ENCODE data around the gene GRIA4.
"Not testable (repeated sequence)": the region's sequence is repeated elsewhere in the genome, so short reads cannot be mapped to it uniquely, and the experiment has no call there.

GRIA4 gene

DNA sequence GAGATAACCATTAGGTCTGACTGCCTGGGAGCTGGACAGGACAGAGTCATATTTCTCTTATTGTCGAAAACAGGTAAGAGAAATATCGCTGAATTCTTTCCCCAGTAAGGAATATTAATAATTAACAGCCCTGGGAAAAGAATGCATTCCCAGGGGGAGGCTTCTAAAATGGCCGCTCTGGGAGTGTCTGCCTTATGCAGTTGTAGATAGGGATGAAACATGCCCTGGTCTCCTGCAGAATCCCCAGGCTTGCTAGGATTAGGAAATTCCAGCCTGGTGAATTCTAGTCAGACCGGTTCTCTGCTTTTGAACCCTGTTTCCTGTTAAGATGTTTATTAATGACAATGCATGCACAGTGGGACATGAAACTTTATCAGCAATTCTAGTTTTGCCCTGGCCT lies 393.2 kb downstream of the GRIA4 start:
- not testable (repeated sequence) for DNase-seq (ENCODE audit: low spot score)

- no peak for DNase-seq (ENCODE audit: low spot score)
These were observed 401.6 kb downstream of the GRIA4 start for GRCh38 chr11:106011481-106011880.

- no peak for DNase-seq (ENCODE audit: low spot score)
These were observed 402.9 kb downstream of the GRIA4 start for GRCh38 chr11:106012744-106013143.

DNA sequence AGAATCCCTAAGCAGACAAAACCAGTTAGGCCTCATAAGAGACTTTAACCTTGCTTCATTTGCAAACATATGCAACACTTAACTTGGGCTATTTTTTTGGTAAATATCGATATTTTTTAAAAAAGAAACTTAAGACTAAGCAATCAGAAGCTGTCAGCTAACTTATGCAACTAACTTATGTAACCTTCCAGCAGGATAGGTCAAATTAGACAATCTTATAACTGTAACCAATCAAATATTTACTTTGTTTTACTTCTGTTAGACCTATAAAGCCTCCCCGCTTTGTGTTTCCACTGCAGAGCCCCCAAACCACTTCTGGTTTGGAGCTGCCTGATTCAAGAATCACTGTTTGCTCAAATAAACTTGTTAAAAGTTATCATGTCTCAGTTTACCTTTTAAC lies 404.2 kb downstream of the GRIA4 start:
- no peak for DNase-seq (ENCODE audit: low spot score)

- DNase-seq (ENCODE audit: low spot score) = no peak
These were observed 404.7 kb downstream of the GRIA4 start for GRCh38 chr11:106014620-106015019.

GRCh38 chr11:106015066-106015465 lies 405.2 kb downstream of the GRIA4 start:
- no peak for DNase-seq (ENCODE audit: low spot score)

DNA sequence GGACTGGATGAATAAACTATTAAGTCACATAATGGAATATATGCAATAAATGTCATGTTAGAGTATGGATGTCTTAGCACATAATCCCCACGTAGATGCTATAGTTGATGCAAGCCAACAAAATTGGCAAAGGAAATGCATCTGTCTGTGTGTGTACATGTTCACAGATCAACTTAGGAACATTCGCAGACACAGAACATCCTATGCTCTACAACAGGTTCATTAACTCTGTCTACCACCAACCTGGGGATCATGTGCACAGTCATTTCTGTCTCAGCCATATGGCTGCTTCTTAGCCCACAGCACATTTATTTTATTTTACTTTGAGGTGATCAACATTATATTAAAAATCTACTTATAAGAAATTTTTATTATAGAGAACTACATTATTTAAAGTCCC lies 407.2 kb downstream of the GRIA4 start:
- DNase-seq (ENCODE audit: low spot score) = no peak

GRCh38 chr11:106021181-106021966 lies 411.5 kb downstream of the GRIA4 start:
- no peak for DNase-seq (ENCODE audit: low spot score)

DNA sequence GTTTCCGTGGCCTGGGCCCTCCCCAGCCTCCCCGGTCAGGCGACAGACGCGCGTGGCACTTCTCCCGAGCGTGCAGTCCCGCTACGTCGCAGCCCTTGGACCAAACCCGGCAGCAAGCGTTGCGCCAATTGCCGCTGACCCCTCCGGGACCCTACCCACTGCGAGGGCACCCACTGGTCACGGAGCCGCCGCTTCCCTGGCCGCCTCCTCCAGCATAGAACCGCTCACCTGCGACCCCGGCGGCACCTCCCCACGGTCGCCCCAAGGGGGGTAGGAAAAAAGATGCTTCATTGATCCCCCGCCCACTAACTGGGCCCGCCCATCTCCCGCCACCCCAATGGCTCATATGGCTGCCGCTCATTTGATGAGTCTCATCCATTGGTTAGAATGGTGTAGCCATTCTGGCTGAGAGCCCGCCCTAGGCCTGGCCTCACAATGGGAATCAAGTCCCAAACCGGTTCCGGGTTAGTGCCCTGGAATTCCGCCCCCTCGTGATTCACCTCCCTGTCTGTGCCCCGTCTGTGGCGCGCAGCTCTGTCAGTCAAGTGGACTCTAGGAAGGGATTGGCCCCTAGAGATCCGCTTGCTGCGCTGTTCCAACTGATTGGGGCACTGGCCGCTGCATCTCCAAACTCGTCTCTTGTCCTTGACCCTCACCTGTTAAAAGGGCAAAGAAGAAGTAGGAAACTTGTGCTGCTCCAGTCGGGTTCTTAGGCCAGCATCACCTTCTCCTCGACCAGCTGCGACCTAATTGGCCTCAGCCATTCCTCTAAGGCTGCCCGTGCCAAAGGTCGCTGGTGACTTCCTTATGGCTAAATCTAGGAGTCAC lies 412.3 kb downstream of the GRIA4 start, which contains the start of gene MSANTD4:
MSANTD4 (minus strand) TSS at position 274 of the 828 bp plus-strand sequence. CDS start 11,323 bp downstream, outside the sequence.
- peak; percentile 94 for DNase-seq (ENCODE audit: low spot score)

DNA sequence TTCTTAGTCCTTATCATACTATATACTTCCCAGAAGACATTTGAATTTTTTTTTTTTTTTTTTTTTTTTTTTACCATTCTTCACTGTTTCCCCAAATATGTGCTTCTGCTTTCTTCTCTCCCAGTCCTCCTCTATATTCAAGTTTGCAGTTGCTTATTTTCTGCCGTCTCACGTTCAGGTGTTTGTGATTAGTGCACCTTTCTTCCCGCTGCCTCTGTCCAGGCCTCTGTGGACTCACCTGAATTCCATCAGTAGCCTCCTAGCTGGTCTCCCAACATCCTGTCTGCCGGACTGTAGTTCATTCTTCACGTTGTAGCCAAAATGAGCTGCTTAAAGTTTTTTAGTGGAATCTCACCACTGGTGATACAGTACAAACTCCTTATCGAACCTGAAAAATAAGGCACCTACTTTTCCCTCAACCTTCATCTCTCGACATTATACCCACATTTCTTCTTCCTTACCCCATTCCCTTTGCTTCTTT lies 413.0 kb downstream of the GRIA4 start:
- DNase-seq (ENCODE audit: low spot score) = no peak

DNA sequence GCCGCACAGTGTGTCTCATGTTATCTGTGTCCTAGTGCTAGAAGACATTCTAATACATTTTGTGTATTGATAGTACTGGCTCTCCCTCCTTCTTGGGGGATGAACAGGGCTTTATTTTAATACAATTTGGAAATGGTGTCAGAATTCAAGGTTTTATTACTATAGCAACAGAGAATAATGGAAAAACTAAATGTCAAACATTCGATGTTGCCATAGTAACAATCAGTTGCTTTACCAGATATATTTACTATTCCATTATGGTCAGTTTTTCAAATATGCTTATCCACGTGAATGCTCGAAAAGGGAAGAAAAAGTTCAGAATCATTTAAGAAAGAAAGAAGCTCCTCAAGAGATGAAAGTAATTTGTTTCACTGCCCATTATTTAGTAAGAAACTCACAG lies 420.7 kb downstream of the GRIA4 start:
- no peak for DNase-seq (ENCODE audit: low spot score)

- no peak for DNase-seq (ENCODE audit: low spot score)
These were observed 421.4 kb downstream of the GRIA4 start for GRCh38 chr11:106031202-106031810.

Measured in COLO829 (cell line).